Lung microvascular endothelial cell (primary cell): ENCODE measurements around the gene ICAM2. TPM values are rescaled to one million over a fixed set of nuclear protein-coding genes. Genes with fewer than 3 reads are reported as not detected.

Source experiments
- DNase-seq, 2 donors: peaks; one replicate each; pipeline versions ENCODE4 v3.0.0 to v3.0.0-alpha.2; 2010; ENCODE audit warnings: low read depth in 2 of 2
- total RNA-seq: library from RNA; depleted of rRNA; stranded (reverse); fragments of >200 nt; gene quantifications from 2 replicates; pipeline ENCODE4 v1.2.1, GENCODE V29; 2014

Gene ICAM2
- 257 and 282 TPM in 2 replicates for total RNA-seq

GRCh38 chr17:64020056-64020766, at the start of gene ICAM2:
TSS of gene ICAM2 (minus strand) at chr17:64020633. CDS start at chr17:64006691, 13,942 bp downstream.
- peak; percentile 79 to 93 for DNase-seq

- no peak for DNase-seq
Observed at GRCh38 chr17:64070213-64070612, 49.8 kb upstream of the ICAM2 start.

GRCh38 chr17:64069143-64069542, 48.7 kb upstream of the ICAM2 start:
- no peak for DNase-seq

- DNase-seq: no peak
Observed at GRCh38 chr17:64067657-64068056, 47.2 kb upstream of the ICAM2 start.

GRCh38 chr17:64066716-64067115, 46.3 kb upstream of the ICAM2 start:
- no peak for DNase-seq

- DNase-seq: no peak
Observed at GRCh38 chr17:64065161-64065560, 44.7 kb upstream of the ICAM2 start.

- DNase-seq: no peak
Observed at GRCh38 chr17:64064331-64064730, 43.9 kb upstream of the ICAM2 start.

- peak; percentile 55 to 79 for DNase-seq
Observed at GRCh38 chr17:64063766-64064224, 43.4 kb upstream of the ICAM2 start.

GRCh38 chr17:64063088-64063487, 42.7 kb upstream of the ICAM2 start:
- no peak for DNase-seq

GRCh38 chr17:64061178-64061898, 40.9 kb upstream of the ICAM2 start:
- peak; percentile 74 to 90 for DNase-seq

GRCh38 chr17:64060331-64060730, 39.9 kb upstream of the ICAM2 start:
- DNase-seq: peak in 1 of 2 donors; percentile 55

GRCh38 chr17:64059756-64060155, 39.3 kb upstream of the ICAM2 start:
- DNase-seq: no peak

- no peak for DNase-seq
Observed at GRCh38 chr17:64058621-64059020, 38.2 kb upstream of the ICAM2 start.

GRCh38 chr17:64057701-64058263, 37.3 kb upstream of the ICAM2 start:
- DNase-seq: no peak

GRCh38 chr17:64056269-64057005, 36.0 kb upstream of the ICAM2 start:
- no peak for DNase-seq

GRCh38 chr17:64055183-64056142, 35.0 kb upstream of the ICAM2 start:
- no peak for DNase-seq

GRCh38 chr17:64054304-64054703, 33.9 kb upstream of the ICAM2 start:
- DNase-seq: no peak

- DNase-seq: no peak
Observed at GRCh38 chr17:64053101-64053500, 32.7 kb upstream of the ICAM2 start.

GRCh38 chr17:64051153-64051552, 30.7 kb upstream of the ICAM2 start:
- DNase-seq: peak; percentile 40 to 73

- DNase-seq: no peak
Observed at GRCh38 chr17:64048805-64049204, 28.4 kb upstream of the ICAM2 start.

GRCh38 chr17:64045176-64045575, 24.7 kb upstream of the ICAM2 start:
- DNase-seq: no peak
